Esophagus squamous epithelium (tissue), 4 donors: ENCODE measurements around the gene PSAT1.

ENCODE experiments used
- POLR2A ChIP-seq, 4 donors: fragments of 450-650 bp; IDR thresholded peaks; one replicate each; pipeline ENCODE4 v1.6.1; 2017; ENCODE audit warnings: antibody characterized with exemption in 4 of 4, mild to moderate bottlenecking in 4 of 4, moderate library complexity in 3 of 4
- TF ChIP-seq, protein P1 (sequence below), 6 experiments: fragments of 450-650 bp in 4 of 6; fragments of 200-600 bp in 2 of 6; sonication (generic) in 2 of 6; IDR thresholded peaks; one replicate each; pipeline ENCODE4 v1.5.1; 2016 to 2019; ENCODE audit warnings: antibody characterized with exemption in 6 of 6, mild to moderate bottlenecking in 4 of 6, moderate library complexity in 4 of 6

- TF ChIP-seq, protein P1, sequence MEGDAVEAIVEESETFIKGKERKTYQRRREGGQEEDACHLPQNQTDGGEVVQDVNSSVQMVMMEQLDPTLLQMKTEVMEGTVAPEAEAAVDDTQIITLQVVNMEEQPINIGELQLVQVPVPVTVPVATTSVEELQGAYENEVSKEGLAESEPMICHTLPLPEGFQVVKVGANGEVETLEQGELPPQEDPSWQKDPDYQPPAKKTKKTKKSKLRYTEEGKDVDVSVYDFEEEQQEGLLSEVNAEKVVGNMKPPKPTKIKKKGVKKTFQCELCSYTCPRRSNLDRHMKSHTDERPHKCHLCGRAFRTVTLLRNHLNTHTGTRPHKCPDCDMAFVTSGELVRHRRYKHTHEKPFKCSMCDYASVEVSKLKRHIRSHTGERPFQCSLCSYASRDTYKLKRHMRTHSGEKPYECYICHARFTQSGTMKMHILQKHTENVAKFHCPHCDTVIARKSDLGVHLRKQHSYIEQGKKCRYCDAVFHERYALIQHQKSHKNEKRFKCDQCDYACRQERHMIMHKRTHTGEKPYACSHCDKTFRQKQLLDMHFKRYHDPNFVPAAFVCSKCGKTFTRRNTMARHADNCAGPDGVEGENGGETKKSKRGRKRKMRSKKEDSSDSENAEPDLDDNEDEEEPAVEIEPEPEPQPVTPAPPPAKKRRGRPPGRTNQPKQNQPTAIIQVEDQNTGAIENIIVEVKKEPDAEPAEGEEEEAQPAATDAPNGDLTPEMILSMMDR (IDR thresholded peaks at IDR 0.05), result no peak
- no peak for TF ChIP-seq POLR2A (IDR thresholded peaks at IDR 0.05)
Observed at GRCh38 chr9:78249542-78249941, 47.4 kb upstream of the PSAT1 start.
